Fibroblast of lung (primary cell): ENCODE measurements around the gene C20orf204.

Experiments used
- CTCF ChIP-seq, 2 donors: IDR thresholded peaks in 1 of 2; conservative IDR thresholded peaks in 1 of 2; 1 replicate in 1 of 2; 2 replicates in 1 of 2; pipeline ENCODE4 v1.5.1; 2011 to 2012; ENCODE audit warnings: low read length in 2 of 2, control low read depth in 1 of 2, inconsistent platforms in 1 of 2, low read depth in 1 of 2, mild to moderate bottlenecking in 1 of 2
- EZH2 ChIP-seq: IDR thresholded peaks from 2 replicates; pipeline ENCODE4 v1.5.1; 2012; ENCODE audit warnings: low read length, control low read depth, mild to moderate bottlenecking; ENCODE audit errors: missing control alignments

GRCh38 chr20:64010711-64011237 lies 25.2 kb upstream of the C20orf204 start:
- TF ChIP-seq CTCF (conservative IDR thresholded peaks at IDR 0.05 in 1 of 2, IDR thresholded peaks at IDR 0.05 in 1 of 2; ENCODE audit: low read depth in 1 of 2, low read length in 2 of 2) (no peak), EZH2 (no peak)
